NCI-H2171 (cell line): ENCODE data around the gene SLC38A6.

Experiments
- DNase-seq: peaks from one replicate; lab custom pipeline; 2025; lab: John Stamatoyannopoulos, UW

Gene SLC38A6

GRCh38 chr14:60981633-60982455 is 799 bp downstream of the SLC38A6 start:
- DNase-seq, result no peak

DNA sequence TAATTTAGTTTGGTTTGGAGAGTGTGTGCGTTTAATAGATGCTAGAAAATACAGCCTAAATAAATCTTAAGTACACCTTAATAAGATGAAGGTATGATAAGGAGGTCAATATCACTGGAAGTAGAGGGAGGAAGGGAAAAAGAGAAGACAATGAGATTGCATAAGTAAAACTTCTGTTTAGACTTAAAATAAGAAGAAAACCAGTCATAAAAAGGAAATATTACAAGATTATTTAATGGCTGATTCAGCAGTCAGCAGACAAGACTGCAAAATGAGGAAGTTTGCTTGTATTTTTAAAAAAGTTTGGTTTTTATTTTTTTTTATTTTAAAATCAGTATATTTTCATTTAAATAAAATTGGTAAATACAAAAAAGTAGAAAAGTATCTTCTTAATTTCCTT is 3.2 kb downstream of the SLC38A6 start:
- no peak for DNase-seq

DNA sequence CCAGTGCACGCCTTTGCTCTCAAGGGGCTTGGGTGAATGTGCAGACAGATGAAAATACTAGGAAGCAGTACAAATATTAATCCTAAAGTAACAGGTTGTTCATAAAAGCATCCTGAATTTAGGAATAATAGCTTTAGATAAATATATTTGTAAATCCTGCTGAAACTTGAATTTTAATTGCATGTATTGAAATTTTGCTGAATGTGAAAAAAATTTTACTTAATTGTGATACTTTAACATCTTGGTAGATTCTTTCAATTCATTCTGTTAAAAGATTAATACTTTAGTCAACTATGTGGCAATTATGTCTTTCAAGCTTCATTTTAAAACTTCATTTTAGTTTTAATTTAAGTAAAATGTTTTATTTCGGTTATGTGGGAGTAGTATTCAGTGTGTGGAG is 5.5 kb downstream of the SLC38A6 start:
- DNase-seq, result no peak

DNA sequence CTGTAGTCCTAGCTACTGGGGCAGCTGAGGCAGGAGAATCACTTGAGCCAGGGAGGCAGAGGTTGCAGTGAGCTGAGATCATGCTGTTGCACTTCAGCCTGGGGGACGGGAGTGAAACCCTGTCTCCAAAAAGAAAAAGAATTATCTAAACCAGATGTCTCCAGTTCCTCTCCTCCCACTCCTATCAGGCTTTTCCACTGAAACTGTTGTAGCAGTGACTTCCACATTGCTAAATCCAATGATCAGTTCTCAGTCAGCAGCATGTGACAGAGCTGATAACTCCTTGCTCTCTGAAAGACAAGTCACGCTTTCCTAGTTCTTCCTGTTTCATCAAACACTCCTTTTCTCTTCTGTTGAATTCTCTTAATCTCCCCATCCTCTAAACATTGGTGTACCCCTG is 8.6 kb downstream of the SLC38A6 start:
- DNase-seq, result no peak

DNA sequence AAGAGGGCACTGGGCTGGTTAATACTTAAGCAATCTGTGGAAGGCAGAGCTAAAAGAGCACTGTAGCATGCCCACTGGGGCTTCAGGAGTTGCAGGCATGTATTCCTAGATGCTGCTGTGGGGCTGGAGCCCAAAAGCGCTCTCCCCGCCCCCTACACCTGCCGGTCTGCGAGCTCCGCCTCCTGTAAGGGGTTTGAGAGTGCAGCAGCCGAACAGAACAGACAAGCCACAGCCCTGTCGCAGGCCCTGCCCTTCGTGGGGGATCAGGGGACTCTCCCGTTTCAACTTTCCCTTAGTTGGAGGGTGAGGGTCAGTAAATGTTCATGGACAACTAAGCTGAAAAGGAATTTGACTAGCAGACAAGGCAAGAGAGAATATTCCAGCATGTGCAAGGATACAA is 17.6 kb downstream of the SLC38A6 start:
- no peak for DNase-seq

GRCh38 chr14:60999536-60999935 is 18.5 kb downstream of the SLC38A6 start:
- DNase-seq, result no peak

GRCh38 chr14:61003571-61003970 is 22.5 kb downstream of the SLC38A6 start:
- no peak for DNase-seq

DNA sequence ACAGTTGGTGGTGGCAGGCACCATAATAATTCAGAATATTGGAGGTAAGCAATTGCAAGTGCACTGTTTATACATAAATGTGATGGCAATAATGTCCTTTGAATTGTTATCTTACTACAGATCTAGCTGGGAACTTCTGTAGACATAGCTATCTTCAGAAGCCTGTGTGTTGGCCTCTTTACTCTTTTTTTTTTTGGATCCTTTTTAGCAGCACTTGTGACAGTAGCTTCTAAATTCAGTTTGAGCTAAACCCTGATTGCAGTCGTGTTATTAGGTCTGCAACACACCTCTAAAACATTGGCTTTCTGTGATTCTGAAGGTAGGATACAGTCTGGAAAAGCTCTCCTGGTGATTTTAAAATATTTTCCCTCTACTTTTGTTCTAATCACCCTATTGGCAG is 38.5 kb downstream of the SLC38A6 start:
- DNase-seq, result no peak

- DNase-seq, result peak; percentile 51
Observed at GRCh38 chr14:61025251-61026223, 44.5 kb downstream of the SLC38A6 start.

DNA sequence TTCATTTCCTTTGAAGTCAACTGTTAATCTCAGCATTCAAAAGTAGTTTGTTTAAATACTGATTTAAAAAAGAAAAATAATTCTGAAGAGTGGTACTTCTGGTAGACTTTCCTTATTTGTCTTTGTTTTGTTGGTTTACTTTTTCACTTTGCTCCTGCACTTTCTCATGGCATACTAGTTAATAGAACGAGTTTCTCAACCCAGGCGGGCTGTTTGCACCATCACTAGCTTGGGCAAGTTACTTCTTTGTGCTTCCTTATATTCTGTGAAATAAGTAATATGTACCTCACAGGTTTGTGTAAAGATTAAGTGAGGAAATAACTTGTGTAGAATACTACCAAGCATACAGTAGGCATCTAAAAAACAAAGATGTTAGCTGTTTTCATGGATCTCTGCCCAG is 45.5 kb downstream of the SLC38A6 start:
- no peak for DNase-seq

- no peak for DNase-seq
Observed at GRCh38 chr14:61031026-61031425, 50.0 kb downstream of the SLC38A6 start.

DNA sequence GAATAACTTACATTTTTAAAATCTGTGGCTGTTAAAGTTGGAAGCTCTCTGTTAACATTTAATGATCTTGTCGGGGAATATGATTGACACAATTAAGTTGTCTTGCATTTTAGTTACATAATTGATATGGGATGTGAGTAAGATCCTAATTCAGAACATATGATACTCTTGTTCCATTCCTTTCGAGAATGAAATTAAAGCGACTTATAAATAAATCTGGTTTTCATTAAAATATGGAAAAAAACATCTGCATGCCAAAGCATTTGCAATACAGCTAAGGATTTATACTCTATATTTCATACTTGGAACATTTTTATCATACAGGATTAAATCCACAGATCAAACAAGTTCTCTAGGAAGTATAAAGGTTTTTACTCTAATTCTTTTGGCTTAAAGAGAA is 52.0 kb downstream of the SLC38A6 start:
- no peak for DNase-seq

GRCh38 chr14:61033855-61034254 is 52.8 kb downstream of the SLC38A6 start:
- no peak for DNase-seq

- DNase-seq, result peak; percentile 89
Observed at GRCh38 chr14:61034416-61035120, 53.5 kb downstream of the SLC38A6 start.

DNA sequence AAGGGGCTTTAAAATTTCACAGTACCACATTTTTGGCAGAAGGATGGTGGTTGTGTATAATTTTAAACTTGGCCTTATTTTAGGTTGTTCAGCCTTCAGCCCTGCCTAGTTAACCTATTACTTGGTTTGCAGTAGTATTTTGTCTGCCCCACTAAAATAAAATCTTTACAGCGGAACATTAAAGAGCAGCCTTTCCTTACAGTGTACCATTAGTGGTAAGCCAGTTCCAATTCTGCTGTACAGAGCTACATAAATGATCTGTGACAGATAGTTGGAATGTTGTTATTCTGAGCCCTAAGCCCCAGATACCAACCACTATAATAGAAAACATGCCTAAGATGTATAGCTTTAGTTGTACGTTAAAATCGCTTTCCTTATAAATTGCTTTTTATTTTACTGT is 56.2 kb downstream of the SLC38A6 start:
- DNase-seq, result no peak

GRCh38 chr14:61041704-61042103 is 60.7 kb downstream of the SLC38A6 start:
- DNase-seq, result no peak

GRCh38 chr14:61042220-61042619 is 61.2 kb downstream of the SLC38A6 start:
- DNase-seq, result no peak

- no peak for DNase-seq
Observed at GRCh38 chr14:61043506-61043905, 62.5 kb downstream of the SLC38A6 start.

- no peak for DNase-seq
Observed at GRCh38 chr14:61047021-61047420, 66.0 kb downstream of the SLC38A6 start.

DNA sequence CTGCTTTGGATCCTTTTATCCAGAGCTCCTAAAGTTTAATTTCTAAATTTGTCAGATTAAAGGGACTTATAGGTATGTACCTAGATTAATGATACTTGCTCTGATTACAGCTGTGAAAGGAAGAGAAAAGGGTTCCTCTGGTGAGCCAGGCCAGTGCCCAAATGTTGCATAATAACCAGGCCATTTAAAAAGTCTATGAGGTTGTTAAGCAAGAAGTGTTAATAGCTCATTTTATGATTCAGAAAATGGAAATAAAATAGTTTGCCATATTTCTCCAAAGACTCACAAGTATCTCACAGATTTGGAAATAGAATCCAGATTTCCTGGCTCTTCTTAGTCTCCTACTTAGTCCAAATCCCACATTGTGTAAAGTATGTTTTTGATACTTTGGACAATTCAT is 67.6 kb downstream of the SLC38A6 start:
- no peak for DNase-seq

GRCh38 chr14:61050417-61050816 is 69.4 kb downstream of the SLC38A6 start:
- no peak for DNase-seq

DNA sequence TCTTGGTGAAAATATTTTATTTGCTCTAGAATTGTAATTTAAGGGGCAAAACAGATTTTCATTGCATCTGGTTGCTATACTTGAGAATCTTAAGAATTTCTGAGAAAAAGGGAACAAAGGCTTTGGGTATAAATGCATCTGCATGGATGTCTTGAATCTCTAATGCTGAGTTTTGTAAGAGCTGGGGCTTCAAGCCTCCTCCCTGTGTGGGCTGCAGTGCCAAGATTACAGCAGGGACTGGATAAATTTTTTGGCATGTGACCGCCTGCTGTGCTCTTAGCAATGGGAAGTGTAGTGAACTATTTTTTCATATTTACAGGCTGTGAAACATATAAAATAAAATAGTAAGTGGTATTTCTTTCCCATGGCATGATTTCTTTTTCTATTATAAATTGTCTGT is 70.0 kb downstream of the SLC38A6 start:
- no peak for DNase-seq
